Measurements from ENCODE around the gene IFT57.
"Not testable (repeated sequence)": the region's sequence is repeated elsewhere in the genome, so short reads cannot be mapped to it uniquely, and the experiment has no call there.

Gene IFT57, protein sequence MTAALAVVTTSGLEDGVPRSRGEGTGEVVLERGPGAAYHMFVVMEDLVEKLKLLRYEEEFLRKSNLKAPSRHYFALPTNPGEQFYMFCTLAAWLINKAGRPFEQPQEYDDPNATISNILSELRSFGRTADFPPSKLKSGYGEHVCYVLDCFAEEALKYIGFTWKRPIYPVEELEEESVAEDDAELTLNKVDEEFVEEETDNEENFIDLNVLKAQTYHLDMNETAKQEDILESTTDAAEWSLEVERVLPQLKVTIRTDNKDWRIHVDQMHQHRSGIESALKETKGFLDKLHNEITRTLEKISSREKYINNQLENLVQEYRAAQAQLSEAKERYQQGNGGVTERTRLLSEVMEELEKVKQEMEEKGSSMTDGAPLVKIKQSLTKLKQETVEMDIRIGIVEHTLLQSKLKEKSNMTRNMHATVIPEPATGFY

DNA sequence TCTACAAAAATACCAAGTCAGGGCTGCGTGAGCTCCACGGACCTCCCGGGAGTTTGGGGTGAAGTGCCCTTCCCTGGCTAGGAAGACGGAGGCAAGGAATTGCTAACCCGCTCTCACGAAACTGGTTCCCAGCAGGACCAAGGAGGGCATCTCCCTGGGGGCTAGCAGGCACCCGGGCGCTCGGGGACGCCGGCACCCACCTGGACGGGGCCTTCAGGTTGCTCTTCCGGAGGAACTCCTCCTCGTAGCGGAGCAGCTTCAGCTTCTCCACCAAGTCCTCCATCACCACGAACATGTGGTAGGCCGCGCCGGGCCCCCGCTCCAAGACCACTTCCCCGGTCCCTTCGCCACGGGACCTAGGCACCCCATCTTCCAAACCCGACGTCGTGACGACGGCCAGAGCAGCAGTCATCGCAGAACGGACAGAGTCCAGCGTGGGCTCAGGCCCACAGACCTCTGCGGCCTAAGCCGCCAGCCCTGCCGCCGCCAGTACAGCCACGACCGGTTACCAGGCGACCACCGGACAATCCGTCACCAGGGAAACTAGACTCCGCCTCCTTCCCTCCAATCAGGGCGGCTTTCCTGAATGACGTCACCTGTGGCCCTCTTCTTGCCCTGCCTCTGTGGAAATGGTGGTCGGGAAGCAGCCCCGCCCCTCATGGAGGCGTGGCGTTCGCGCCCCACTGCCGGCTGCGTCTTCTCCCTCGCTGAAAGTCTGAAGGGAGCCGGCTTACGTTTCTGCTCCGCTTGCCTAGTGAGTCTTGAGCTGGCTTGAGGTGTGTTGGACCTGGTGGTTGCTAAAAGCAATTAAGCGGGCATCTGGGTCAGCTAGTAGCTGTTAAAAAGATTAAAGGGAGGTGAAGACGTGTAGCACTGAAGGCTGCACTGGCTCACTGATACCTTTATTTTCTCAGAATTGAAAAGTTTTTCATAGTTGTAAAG, at the start of gene IFT57:
TSS of gene IFT57 (minus strand) at position 514 of the 942 bp plus-strand sequence. CDS start at position 412, 102 bp downstream.
- H3K9me3 ChIP-seq (ENCODE audit: control insufficient read depth in 1 of 2, low read length in 2 of 2) = no peaks in the 10 kb centered on the region
- H3K4me1 ChIP-seq (ENCODE audit: control insufficient read depth in 1 of 2, insufficient read depth in 2 of 2, low read length in 2 of 2) = peaks cover 12 to 26% of the 10 kb centered on the region in 2 donors
- H3K4me3 ChIP-seq (ENCODE audit: low read depth in 1 of 2, low read length in 2 of 2) = peak within 1 kb of the TSS; percentile 93
- H3K27ac ChIP-seq (ENCODE audit: low read depth, low read length) = peak within 1 kb of the TSS; percentile 72
- peak within 1 kb of the TSS; percentile 52 to 84 for H3K9ac ChIP-seq (ENCODE audit: low read depth in 1 of 2, low read length in 2 of 2)
- no peaks in the 10 kb centered on the region for H3K27me3 ChIP-seq (ENCODE audit: control insufficient read depth in 1 of 2, insufficient read depth in 2 of 2, low read length in 2 of 2)
- peaks cover 0 to 3% of the 10 kb centered on the region in 2 donors for H3K36me3 ChIP-seq (ENCODE audit: control insufficient read depth in 1 of 2, insufficient read depth in 2 of 2, low read length in 2 of 2)

DNA sequence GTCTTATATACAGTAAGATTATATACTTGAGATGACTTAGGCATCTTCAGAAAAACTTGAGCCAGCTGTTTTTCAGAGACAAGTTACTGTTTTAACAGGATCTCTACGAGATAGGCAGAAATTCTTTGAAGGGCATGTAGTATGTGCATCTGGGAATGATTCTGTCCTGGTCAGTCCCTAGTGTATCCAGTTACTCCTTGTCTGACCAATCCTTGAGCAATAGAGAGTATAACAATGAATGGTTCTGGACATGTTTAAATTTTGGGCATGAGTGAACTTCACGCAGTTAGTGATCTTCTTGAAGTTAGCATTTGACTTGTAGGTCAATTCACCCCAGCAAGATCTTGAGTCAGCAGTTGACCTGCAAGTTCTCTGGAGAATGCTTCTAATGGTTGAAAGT, 49.4 kb upstream of the IFT57 start:
- Histone ChIP-seq H3K4me3 (ENCODE audit: low read depth in 1 of 2, low read length in 2 of 2) (no peak overlapping the region), H3K4me1 (ENCODE audit: control insufficient read depth in 1 of 2, insufficient read depth in 2 of 2, low read length in 2 of 2) (no peaks in the 10 kb centered on the region), H3K9me3 (ENCODE audit: control insufficient read depth in 1 of 2, low read length in 2 of 2) (no peaks in the 10 kb centered on the region), H3K27ac (ENCODE audit: low read depth, low read length) (no peak overlapping the region), H3K9ac (ENCODE audit: low read depth in 1 of 2, low read length in 2 of 2) (no peak overlapping the region), H3K27me3 (ENCODE audit: control insufficient read depth in 1 of 2, insufficient read depth in 2 of 2, low read length in 2 of 2) (no peaks in the 10 kb centered on the region), H3K36me3 (ENCODE audit: control insufficient read depth in 1 of 2, insufficient read depth in 2 of 2, low read length in 2 of 2) (no peaks in the 10 kb centered on the region)

DNA sequence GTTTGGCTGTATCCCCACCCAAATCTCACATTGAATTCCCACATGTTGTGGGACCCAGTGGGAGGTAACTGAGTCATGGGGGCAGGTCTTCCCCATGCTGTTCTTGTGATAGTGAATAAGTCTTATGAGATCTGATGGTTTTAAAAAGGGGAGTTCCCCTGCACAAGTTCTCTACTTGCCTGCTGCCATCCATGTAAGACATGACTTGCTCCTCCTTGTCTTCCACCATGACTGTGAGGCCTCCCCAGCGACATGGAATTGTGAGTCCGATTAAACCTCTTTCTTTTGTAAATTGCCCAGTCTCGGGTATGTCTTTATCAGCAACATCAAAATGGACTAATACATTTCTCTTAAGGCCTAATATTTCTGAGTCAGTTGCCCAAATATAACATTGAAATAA, 46.0 kb upstream of the IFT57 start:
- not testable (repeated sequence) for H3K9me3 ChIP-seq (ENCODE audit: control insufficient read depth in 1 of 2, low read length in 2 of 2); H3K27ac ChIP-seq (ENCODE audit: low read depth, low read length); H3K4me1 ChIP-seq (ENCODE audit: control insufficient read depth in 1 of 2, insufficient read depth in 2 of 2, low read length in 2 of 2); H3K27me3 ChIP-seq (ENCODE audit: control insufficient read depth in 1 of 2, insufficient read depth in 2 of 2, low read length in 2 of 2); H3K36me3 ChIP-seq (ENCODE audit: control insufficient read depth in 1 of 2, insufficient read depth in 2 of 2, low read length in 2 of 2); H3K9ac ChIP-seq (ENCODE audit: low read depth in 1 of 2, low read length in 2 of 2); H3K4me3 ChIP-seq (ENCODE audit: low read depth in 1 of 2, low read length in 2 of 2)

DNA sequence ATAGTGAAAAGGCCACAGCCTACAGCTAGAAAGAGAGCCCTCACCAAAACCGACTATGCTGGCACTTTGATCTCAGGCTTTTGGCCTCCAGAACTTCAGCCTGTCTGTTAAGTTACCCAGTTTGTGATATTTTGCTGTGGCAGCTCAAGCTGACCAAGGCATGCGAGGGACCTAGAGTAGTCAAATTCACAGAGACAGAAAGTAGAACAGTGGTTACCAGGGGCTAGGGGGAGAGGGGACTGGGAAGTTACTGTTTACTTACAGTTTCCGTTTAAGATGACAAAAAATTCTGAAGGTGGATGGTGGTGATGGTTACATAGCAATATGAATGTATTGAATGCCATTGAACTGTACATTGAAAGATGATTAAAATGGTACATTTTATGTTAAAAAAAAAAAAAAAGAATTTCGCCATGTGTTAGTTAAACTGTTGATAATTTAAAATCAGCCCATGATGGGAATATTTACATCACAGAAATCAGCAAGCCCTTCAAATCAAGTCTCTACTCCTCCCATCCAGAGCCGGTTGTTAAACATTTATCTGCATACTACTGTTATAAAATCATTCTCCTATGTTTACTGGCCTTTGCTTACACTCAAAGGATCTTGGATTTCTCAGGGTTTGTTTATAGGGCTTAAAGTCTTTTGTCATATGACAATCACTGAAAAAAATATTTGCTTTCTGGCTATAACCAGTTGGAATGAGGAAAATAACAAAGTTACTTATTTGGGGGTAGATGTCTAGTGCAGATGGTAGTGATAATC, 42.5 kb upstream of the IFT57 start:
- not testable (repeated sequence) for H3K36me3 ChIP-seq (ENCODE audit: control insufficient read depth in 1 of 2, insufficient read depth in 2 of 2, low read length in 2 of 2); H3K4me1 ChIP-seq (ENCODE audit: control insufficient read depth in 1 of 2, insufficient read depth in 2 of 2, low read length in 2 of 2); H3K27ac ChIP-seq (ENCODE audit: low read depth, low read length); H3K4me3 ChIP-seq (ENCODE audit: low read depth in 1 of 2, low read length in 2 of 2); H3K9me3 ChIP-seq (ENCODE audit: control insufficient read depth in 1 of 2, low read length in 2 of 2); H3K9ac ChIP-seq (ENCODE audit: low read depth in 1 of 2, low read length in 2 of 2); H3K27me3 ChIP-seq (ENCODE audit: control insufficient read depth in 1 of 2, insufficient read depth in 2 of 2, low read length in 2 of 2)

DNA sequence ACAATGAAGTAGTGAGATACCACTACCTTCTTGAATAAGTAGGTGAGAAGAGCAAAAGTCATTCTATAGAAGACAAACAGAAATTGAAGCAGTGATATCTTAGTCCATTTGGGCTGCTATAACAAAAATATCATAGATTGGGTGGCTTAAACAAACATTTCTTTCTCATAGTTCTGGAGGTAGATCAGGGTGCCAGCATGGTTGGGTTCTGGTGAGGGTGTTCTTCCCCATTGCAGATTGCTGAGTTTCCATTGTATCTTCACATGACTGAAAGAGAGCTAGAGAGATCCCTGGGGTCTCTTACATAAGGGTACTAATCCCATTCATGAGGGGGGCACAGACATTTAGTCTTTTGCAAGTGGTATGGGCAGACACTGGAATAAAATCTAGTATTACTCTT, 32.9 kb upstream of the IFT57 start:
- H3K9me3 ChIP-seq (ENCODE audit: control insufficient read depth in 1 of 2, low read length in 2 of 2) = no peaks in the 10 kb centered on the region
- no peak overlapping the region for H3K4me3 ChIP-seq (ENCODE audit: low read depth in 1 of 2, low read length in 2 of 2)
- H3K27ac ChIP-seq (ENCODE audit: low read depth, low read length) = no peak overlapping the region
- no peaks in the 10 kb centered on the region for H3K27me3 ChIP-seq (ENCODE audit: control insufficient read depth in 1 of 2, insufficient read depth in 2 of 2, low read length in 2 of 2)
- no peaks in the 10 kb centered on the region for H3K36me3 ChIP-seq (ENCODE audit: control insufficient read depth in 1 of 2, insufficient read depth in 2 of 2, low read length in 2 of 2)
- no peak overlapping the region for H3K9ac ChIP-seq (ENCODE audit: low read depth in 1 of 2, low read length in 2 of 2)
- H3K4me1 ChIP-seq (ENCODE audit: control insufficient read depth in 1 of 2, insufficient read depth in 2 of 2, low read length in 2 of 2) = peaks cover 4 to 5% of the 10 kb centered on the region in 2 donors

DNA sequence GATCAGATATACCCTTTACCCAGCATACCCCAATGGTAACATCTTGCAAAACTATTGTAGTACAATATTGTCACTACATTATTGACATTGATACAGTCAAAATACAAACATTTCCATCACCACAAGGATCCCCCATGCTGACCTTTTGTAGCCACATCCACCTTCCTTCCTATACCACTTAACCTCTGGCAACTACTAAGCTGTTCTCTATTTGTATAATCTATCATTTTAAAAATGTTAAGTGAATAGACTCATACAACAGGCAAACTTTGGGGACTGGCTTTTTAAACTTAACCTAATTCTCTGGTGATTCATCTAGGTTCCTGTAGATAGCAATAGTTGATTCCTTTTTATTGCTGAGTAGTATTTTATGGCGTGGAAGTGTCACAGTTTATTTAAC, 29.6 kb upstream of the IFT57 start:
- Histone ChIP-seq H3K27me3 (ENCODE audit: control insufficient read depth in 1 of 2, insufficient read depth in 2 of 2, low read length in 2 of 2) (no peaks in the 10 kb centered on the region), H3K9ac (ENCODE audit: low read depth in 1 of 2, low read length in 2 of 2) (no peak overlapping the region), H3K4me1 (ENCODE audit: control insufficient read depth in 1 of 2, insufficient read depth in 2 of 2, low read length in 2 of 2) (peaks cover 4 to 5% of the 10 kb centered on the region in 2 donors), H3K4me3 (ENCODE audit: low read depth in 1 of 2, low read length in 2 of 2) (no peak overlapping the region), H3K9me3 (ENCODE audit: control insufficient read depth in 1 of 2, low read length in 2 of 2) (no peaks in the 10 kb centered on the region), H3K36me3 (ENCODE audit: control insufficient read depth in 1 of 2, insufficient read depth in 2 of 2, low read length in 2 of 2) (no peaks in the 10 kb centered on the region), H3K27ac (ENCODE audit: low read depth, low read length) (no peak overlapping the region)

DNA sequence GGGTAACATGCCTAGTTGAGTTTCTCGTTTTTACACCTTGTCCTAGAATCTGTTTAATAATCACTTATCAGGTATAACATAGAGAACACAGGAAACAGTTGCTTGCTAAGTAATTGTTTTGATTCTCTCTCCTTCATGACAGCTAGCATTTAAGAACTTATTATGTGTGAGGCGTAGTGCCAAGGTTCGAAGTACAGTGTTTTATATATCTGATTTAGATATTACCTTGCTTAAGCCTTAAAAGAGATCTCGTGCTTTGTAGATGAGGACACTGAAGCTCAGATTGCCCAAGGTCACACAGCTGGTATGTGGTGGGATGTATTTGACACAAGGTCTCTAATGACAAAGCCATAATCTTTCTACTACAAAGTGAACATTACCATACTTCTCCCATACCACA, 29.0 kb upstream of the IFT57 start:
- Histone ChIP-seq H3K36me3 (ENCODE audit: control insufficient read depth in 1 of 2, insufficient read depth in 2 of 2, low read length in 2 of 2) (no peaks in the 10 kb centered on the region), H3K9ac (ENCODE audit: low read depth in 1 of 2, low read length in 2 of 2) (no peak overlapping the region), H3K9me3 (ENCODE audit: control insufficient read depth in 1 of 2, low read length in 2 of 2) (no peaks in the 10 kb centered on the region), H3K27me3 (ENCODE audit: control insufficient read depth in 1 of 2, insufficient read depth in 2 of 2, low read length in 2 of 2) (no peaks in the 10 kb centered on the region), H3K4me3 (ENCODE audit: low read depth in 1 of 2, low read length in 2 of 2) (no peak overlapping the region), H3K27ac (ENCODE audit: low read depth, low read length) (no peak overlapping the region), H3K4me1 (ENCODE audit: control insufficient read depth in 1 of 2, insufficient read depth in 2 of 2, low read length in 2 of 2) (peaks cover 4 to 5% of the 10 kb centered on the region in 2 donors)

DNA sequence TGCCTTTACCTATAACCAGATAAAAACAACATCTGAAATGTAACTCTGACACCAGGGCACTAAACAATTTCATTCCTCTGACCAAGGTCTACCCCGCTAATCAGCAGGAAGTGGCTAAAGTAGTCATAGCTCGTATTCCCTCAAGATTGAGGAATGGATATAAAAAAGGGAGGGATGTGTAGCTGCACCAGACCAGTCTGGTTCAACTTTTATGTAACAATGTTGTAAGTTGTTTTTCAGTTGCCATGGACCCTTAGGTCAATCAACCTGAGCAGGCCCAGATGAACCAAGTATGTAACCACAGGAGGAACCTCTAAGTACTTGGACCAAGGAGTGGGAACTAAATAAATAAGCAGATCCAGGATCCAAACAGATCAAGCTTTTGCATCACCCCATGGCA, 28.4 kb upstream of the IFT57 start:
- Histone ChIP-seq H3K9ac (ENCODE audit: low read depth in 1 of 2, low read length in 2 of 2) (no peak overlapping the region), H3K27ac (ENCODE audit: low read depth, low read length) (no peak overlapping the region), H3K27me3 (ENCODE audit: control insufficient read depth in 1 of 2, insufficient read depth in 2 of 2, low read length in 2 of 2) (no peaks in the 10 kb centered on the region), H3K4me3 (ENCODE audit: low read depth in 1 of 2, low read length in 2 of 2) (no peak overlapping the region), H3K9me3 (ENCODE audit: control insufficient read depth in 1 of 2, low read length in 2 of 2) (no peaks in the 10 kb centered on the region), H3K36me3 (ENCODE audit: control insufficient read depth in 1 of 2, insufficient read depth in 2 of 2, low read length in 2 of 2) (no peaks in the 10 kb centered on the region), H3K4me1 (ENCODE audit: control insufficient read depth in 1 of 2, insufficient read depth in 2 of 2, low read length in 2 of 2) (peaks cover 4 to 5% of the 10 kb centered on the region in 2 donors)

DNA sequence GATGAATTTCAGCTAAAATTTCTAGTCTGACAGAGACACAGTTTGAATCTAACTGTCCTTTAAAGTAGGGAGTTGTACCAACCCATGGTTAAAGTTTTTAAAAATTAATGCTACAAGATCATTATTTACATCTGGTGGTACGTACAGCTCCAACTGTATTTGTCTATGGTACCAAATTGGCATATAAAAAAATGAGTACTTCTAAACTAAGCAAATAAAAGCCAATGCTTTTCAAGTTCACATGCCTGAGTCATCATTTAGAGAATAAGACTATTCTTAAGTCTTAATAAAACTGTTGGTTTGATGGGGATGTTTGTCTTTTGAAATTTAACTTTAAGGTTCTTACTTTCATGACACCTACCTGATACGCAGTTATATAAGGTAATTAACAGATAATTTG, 21.0 kb upstream of the IFT57 start:
- Histone ChIP-seq H3K9me3 (ENCODE audit: control insufficient read depth in 1 of 2, low read length in 2 of 2) (no peaks in the 10 kb centered on the region), H3K36me3 (ENCODE audit: control insufficient read depth in 1 of 2, insufficient read depth in 2 of 2, low read length in 2 of 2) (no peaks in the 10 kb centered on the region), H3K4me3 (ENCODE audit: low read depth in 1 of 2, low read length in 2 of 2) (no peak overlapping the region), H3K27ac (ENCODE audit: low read depth, low read length) (no peak overlapping the region), H3K27me3 (ENCODE audit: control insufficient read depth in 1 of 2, insufficient read depth in 2 of 2, low read length in 2 of 2) (no peaks in the 10 kb centered on the region), H3K9ac (ENCODE audit: low read depth in 1 of 2, low read length in 2 of 2) (no peak overlapping the region), H3K4me1 (ENCODE audit: control insufficient read depth in 1 of 2, insufficient read depth in 2 of 2, low read length in 2 of 2) (no peaks in the 10 kb centered on the region)

Data from duodenal mucosa (tissue), 2 donors.